T-helper 1 cell treated with Interleukin-12 subunit alpha and Interleukin-12 subunit beta and Interleukin-4 antibody, amounts not matched to agents 30 ng/mL and 1 ng/mL, for 36 hours (primary cell): ENCODE results near the gene JAK3. TPM values are rescaled to one million over a fixed set of nuclear protein-coding genes. Genes with fewer than 3 reads are reported as not detected.
"Not testable (repeated sequence)": the region's sequence is repeated elsewhere in the genome, so short reads cannot be mapped to it uniquely, and the experiment has no call there.

Experiments used
- intact Hi-C: fragments of 100-400 bp; cut with micrococcal nuclease; formaldehyde crosslinking; loops from one replicate; pipeline ENCODE4 v1.15.1; 2024
- total RNA-seq: library from RNA; stranded (reverse); gene quantifications from 2 replicates; pipeline ENCODE4 v1.2.3, GENCODE V29; 2022

The JAK3 gene
- 336 and 345 TPM in 2 replicates for total RNA-seq

DNA sequence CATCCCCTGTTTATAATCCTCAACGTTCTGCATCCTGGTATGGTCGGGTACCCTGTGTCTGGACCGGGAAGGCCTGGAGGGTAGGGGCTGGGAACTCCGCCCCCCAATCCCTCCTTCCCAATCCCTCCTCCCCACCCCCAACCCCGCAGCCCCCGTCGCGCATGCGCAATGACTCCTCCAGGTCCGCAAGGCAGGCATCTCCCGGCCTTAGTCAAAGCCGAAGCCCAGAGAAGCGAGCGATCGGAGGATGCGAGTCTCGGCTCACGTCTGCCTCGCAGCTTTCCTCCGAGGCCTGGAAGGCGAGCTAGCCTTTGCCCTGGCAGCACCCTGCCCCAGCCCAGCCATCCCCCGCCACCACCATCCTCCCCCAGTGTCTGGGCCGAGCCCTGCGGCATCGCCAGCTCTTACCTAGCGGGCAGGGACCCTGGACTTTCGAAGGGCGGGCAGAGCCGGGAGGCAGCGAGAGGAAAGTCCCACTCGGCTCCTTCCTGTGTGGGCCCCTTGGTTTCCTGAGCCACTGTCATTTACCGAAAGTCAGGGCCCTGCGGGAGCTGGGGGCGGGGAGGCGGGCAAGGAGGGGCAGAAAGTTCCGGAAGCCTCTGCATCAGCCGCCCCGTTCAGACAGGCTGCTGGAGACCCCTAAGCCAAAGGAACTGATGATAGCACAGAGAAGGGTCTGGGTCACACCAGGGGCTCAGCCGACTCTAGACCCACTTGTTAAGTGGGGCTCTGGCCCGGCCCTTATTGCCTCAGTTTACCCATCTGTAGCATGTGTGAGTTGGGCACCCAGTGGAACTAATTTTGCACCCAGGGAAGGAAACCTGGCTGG is at the start of gene JAK3:
Gene JAK3 (minus strand): TSS at position 445 of the 829 bp plus-strand sequence. CDS start 3,565 bp downstream, outside the sequence.
- intact Hi-C loops, result loop anchor here (2.0 kb wide), 1 partner anchor 153 kb away; no protein-coding TSS in a partner anchor

DNA sequence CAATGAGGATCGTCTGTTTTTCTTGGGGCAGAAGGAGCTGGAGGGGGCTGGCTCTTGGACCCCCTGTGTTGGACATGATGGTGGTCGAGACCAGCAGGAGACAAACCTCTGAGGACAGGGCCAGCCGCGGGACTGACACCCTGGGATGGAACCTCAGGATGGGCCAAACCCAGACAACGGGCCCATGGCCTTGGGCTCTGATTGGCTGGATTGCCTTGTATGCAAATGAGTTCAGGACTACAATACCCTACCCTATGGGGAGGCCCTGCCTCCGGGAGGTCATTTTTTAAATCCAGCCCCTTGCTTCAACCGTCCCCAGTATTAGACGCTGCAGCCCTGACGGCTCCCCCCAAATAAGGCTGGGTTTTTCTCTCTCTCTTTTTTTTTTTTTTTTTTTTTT is 46.0 kb upstream of the JAK3 start:
- intact Hi-C loops, result no loop called here

DNA sequence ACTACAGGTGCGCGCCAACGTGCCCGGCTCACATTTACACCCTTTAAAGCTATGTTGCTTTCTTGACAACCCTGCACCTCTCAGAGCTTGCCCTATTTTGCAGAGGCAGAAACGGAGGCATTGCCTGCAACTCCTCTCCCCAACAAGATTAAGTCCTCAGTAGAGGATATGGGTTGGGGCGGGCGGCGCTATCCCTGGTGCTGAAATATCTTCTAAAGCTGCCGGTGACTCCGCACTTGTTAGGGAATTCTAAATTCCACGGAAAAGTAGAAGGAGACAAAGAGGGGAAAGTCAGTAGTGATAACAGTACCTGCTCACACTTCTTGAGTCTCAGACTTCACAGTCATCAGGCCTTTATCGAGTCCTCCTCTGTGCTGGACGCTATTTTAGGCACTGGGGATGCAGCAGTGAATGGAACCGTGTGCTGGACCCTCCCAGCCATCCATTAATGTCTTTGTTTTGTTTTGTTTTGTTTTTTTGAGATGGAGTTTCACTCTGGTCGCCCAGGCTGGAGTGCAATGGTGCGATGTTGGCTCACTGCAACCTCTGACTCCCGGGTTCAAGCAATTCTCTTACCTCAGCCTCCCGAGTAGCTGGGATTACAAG is 41.9 kb upstream of the JAK3 start:
- intact Hi-C loops, result no loop called here

DNA sequence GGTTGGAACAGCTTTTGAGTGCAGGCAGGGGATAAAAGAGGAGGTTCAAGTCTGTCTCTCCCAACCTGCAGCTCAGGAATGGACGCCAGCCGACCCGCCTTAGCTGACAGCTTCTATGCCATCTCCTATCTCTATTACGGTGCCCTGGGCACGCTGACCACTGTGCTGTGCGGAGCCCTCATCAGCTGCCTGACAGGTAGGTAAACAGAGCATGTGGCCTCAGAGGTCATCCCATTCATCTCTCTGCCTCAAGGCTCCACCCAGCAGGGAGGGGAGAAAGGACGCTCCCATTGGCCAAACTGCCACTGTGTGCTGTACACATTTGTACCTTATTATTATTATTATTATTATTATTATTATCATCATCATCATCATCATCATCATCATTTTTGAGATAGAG is 40.5 kb upstream of the JAK3 start:
- intact Hi-C loops, result no loop called here

DNA sequence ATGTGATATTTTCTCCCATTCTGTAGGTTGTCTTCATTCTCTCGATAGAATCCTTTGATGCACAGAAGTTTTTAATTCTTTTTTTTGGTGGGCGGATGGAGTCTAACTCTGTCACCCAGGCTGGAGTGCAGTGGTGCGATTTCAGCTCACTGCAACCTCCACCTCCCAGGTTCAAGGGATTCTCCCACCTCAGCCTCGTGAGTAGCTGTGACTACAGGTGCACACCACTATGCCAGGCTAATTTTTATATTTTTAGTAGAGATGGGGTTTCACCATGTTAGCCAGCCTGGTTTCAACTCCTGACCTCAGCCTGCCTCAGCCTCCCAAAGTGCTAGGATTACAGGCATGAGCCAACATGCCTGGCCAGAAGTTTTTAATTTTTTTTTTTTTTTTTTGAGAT is 39.4 kb upstream of the JAK3 start:
- intact Hi-C loops, result not testable (repeated sequence)

DNA sequence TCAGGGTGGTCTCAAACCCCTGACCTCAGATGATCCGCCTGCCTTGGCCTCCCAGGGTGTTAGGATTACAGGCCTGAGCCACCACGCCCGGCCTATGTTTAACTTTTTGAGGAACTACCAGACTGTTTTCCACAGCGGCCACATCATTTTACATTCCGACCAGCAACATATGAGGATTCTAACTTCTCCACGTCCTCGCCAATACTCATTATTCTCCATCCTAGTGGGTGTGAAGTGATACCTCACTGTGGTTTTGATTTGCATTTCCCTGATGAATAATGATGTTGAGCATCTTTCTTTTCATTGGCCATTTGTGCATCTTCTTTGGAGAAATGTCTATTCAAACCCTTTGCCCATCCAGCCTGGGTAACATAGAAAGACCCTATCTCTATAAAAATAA is 38.7 kb upstream of the JAK3 start:
- intact Hi-C loops, result no loop called here

DNA sequence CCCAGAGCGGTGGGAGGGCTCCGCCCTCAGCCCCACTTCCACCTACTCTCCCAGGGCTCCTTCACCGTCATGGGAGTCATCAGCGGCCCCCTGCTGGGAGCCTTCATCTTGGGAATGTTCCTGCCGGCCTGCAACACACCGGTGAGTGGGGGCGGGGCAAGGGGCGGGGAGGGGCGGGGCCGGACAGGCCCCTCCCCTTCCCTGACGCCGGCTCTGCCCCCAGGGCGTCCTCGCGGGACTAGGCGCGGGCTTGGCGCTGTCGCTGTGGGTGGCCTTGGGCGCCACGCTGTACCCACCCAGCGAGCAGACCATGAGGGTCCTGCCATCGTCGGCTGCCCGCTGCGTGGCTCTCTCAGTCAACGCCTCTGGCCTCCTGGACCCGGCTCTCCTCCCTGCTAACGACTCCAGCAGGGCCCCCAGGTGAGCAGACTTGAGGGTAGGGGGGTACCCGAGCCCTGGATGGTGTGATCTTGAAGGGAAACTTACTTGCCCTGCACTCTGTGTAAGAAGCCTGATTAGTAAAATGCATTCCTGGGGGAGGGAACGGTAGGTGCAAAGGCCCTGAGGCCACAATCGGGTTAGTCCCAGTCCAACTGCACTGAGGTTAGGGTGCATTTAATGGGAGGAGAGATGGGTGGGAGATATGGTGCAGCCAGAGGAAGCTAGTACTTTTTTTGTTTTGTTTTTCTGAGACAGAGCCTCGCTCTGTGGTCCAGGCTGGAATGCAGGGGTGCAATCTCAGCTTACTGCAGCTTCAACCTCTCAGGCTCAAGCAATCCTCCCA is 36.0 kb upstream of the JAK3 start:
- intact Hi-C loops, result no loop called here

DNA sequence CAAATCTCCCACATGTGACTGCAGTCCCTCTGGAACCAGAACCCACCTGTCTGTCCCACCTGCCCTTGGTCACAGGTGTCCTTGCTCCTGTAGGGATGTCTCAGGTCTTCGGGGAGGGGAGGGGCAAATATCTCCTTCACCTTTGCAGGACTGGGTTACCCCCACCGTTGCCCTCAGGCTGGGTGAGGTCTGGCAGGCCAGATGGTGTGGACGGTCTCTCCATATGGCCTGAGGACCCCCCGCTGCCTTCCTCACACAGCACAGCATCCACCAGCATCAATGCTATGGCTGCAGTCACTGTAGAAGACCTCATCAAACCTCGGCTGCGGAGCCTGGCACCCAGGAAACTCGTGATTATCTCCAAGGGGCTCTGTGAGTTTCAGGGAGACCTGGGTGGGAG is 33.9 kb upstream of the JAK3 start:
- intact Hi-C loops, result no loop called here

DNA sequence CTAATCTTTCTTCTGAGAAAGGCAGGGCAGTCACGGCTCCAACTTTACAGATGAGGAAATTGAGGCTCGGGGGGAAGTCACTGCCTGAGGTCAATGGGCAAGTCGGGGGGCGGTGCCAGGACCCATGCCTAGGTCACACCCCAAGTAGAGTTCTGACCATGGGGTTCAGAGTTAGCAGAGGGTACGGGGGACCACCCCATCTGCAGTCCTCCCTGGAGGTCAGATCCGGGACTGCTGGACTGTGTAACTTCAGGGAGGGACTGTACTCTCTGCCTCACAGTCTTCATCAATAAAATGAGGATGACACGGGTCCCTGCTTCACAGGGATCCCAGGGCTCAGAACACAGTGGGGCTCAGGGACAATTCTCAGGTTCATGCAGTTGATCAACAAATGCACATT is 31.7 kb upstream of the JAK3 start:
- intact Hi-C loops, result no loop called here

DNA sequence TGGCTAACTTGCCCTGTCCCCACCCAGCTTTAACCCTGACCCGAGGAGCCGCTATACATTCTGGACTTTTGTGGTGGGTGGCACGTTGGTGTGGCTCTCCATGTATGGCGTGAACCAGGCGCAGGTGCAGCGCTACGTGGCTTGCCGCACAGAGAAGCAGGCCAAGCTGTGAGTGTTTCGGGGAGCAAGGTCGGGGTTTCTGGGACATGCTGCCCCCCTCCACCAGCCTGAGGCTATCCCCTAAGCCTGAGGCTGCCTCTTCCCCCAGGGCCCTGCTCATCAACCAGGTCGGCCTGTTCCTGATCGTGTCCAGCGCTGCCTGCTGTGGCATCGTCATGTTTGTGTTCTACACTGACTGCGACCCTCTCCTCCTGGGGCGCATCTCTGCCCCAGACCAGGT is 29.9 kb upstream of the JAK3 start:
- intact Hi-C loops, result no loop called here

DNA sequence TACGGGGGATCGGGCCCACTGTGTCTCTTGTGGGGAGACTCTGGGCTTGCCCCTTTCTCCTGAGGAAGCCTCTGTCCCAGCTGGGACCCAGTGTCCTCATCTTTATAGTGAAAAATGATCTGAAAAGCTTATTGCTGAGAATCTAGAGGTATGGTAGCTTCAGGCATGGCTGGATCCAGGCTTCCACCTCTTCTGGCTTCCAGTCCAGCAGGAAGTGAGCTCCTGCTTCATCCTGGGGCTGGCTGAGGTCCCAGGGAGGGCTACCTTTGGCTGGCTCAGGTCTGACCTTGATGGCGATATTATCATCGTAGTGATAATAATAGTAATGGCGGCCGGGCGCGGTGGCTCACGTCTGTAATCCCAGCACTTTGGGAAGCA is 27.0 kb upstream of the JAK3 start:
- intact Hi-C loops, result loop anchor here (1.0 to 5.0 kb wide), 6 partner anchors 15 to 335 kb away; partner anchors contain the start of genes MAP1S and RPL18A

DNA sequence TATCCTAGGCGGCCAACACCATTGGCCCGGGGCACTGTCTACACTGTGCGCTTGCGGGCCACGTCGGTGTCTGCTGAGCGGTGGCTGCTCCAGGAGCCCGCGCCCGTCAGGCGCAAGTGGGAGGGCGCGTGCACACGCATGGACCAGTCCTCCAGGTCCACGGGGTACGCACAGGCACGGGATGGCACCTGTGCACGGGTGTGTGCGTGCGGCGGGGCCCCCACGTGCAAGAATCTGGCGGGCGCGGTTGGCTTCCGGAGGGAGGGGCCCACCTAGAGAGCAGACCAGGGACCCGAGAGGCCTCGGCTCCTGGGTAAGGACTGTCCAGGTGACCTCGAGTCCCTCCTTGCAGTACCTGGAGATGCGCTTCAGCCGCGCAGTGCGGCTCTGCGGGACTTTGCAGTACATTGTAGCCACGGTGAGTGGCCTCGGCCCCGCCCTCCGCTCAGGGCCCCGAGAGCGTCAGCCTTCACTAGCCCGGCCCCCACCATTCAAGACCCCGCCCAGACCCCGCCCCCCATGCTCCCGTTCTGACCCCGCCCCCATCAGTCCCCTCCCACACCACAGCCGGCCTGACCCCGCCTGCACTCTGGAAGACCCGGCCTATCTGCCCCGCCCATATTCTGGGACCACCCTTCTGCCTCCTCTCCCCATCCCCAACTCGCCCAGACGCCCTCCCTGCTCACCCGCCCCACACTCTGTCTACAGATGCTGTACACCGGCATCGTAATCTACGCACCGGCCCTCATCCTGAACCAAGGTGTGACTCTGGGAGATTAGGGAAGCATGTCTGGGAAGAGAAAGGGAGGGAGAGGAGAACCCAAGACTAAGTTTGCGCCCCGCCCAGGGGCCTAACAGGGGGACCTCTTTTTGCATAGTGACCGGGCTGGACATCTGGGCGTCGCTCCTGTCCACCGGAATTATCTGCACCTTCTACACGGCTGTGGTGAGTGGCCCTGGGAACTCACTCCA is 26.3 kb upstream of the JAK3 start:
- intact Hi-C loops, result loop anchor here (1.0 to 5.0 kb wide), 6 partner anchors 15 to 335 kb away; partner anchors contain the start of genes MAP1S and RPL18A

DNA sequence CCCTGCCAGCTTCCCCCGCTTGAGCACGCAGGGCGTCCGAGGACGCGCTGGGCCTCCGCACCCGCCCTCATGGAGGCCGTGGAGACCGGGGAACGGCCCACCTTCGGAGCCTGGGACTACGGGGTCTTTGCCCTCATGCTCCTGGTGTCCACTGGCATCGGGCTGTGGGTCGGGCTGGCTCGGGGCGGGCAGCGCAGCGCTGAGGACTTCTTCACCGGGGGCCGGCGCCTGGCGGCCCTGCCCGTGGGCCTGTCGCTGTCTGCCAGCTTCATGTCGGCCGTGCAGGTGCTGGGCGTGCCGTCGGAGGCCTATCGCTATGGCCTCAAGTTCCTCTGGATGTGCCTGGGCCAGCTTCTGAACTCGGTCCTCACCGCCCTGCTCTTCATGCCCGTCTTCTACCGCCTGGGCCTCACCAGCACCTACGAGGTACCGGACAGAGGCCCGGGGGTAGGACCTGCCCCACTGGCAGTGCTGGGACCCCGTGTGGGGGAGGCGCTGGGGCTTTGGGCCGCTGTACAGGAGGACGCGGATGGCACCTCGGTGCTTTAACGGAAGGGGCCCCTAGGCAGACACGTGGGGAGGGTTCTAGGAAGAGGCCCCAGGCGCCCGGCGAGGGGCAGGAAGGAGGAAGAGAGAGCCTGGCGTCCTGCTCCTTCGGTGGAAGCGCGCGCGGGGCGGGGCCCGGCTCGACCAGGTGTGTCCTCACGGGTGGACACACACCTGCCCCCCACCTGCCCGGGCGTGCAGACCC is 24.6 kb upstream of the JAK3 start:
- intact Hi-C loops, result loop anchor here (5.0 kb wide), 2 partner anchors 125 to 155 kb away; partner anchors contain the start of gene MAP1S

DNA sequence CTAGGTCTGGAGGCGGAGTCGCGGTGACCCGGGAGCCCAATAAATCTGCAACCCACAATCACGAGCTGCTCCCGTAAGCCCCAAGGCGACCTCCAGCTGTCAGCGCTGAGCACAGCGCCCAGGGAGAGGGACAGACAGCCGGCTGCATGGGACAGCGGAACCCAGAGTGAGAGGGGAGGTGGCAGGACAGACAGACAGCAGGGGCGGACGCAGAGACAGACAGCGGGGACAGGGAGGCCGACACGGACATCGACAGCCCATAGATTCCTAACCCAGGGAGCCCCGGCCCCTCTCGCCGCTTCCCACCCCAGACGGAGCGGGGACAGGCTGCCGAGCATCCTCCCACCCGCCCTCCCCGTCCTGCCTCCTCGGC is 24.1 kb upstream of the JAK3 start, which contains the start of gene SLC5A5:
Gene SLC5A5 (plus strand): TSS at position 68 of the 373 bp plus-strand sequence. CDS start 375 bp downstream, outside the sequence.
- intact Hi-C loops, result loop anchor here (5.0 kb wide), 2 partner anchors 125 to 155 kb away; partner anchors contain the start of gene MAP1S

DNA sequence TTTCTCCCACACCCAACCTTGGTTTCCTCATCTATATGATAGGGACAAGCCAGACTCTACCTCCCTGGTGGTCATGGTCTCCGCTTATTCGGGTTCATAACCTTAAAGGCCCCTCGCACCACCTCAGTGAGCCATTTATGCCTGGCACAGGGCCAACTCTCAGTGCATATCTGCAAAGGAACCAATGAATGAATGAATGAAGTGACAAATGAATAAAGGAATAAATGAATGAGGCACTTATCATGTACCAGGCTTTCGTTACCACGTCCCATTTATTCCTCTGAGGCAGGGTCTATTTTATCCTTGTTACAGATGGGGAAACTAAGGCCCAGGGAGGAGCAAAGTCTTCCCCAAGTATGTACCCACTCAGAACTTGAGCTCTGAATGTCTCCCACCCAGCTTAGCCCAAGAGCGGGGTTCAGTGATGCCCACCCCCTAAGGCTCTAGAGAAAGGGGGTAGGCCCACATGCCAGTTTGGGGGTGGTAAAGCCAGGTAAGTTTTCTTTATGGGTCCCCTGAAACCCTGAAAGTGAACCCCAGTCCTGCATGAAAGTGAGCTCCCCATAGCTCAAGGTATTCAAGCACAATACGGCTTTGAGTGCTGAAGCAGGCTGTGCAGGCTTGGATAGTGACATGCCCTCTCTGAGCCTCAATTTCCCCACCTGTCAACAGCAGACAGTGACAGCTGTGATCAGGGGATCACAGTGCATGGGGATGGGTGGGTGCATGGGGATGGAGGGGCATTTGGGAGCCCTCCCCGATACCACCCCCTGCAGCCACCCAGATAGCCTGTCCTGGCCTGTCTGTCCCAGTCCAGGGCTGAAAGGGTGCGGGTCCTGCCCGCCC is 23.5 kb upstream of the JAK3 start:
- intact Hi-C loops, result loop anchor here (5.0 kb wide), 2 partner anchors 126 to 154 kb away; partner anchors contain the start of gene MAP1S

DNA sequence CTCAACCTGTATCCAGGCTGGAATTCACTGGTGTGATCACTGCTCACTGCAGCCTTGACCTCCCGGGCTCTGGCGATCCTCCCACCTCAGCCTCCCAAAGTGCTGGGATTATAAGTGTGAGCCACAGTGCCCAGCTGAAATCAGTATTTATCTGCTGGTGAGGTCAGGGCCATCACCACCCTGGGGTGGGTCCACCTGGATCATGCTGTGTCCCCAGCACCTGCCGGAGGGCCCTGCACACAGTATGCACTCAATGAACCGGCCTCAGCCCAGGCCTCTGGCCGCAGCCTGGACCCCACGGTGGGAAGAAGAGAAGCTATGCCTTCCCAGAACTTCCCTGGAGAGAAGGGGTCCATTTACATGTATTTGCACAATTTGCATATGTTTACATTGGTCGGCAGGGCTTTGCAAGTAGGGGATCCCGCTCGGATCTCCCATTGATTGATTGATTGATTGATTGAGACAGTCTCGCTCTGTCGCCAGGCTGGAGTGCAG is 21.4 kb upstream of the JAK3 start:
- intact Hi-C loops, result no loop called here

DNA sequence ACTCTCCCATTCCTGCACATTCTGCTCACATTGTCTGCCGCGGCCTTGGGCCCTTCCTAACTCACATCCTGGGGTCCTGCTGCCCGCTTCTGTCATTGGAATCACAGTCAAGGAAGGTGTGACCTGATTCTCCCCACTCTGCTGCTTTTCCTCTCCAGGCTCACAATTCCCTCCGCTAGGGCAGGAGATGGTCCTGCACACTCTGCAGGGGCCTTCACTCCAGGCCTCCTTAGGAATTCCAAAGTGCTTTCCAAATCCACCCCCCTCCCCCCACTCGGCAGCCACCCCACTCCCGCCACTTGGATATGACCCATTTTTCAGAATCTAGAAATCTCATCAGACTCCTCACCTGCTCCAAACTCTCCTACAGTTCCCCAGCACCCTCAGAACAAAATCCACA is 20.9 kb upstream of the JAK3 start:
- intact Hi-C loops, result no loop called here

DNA sequence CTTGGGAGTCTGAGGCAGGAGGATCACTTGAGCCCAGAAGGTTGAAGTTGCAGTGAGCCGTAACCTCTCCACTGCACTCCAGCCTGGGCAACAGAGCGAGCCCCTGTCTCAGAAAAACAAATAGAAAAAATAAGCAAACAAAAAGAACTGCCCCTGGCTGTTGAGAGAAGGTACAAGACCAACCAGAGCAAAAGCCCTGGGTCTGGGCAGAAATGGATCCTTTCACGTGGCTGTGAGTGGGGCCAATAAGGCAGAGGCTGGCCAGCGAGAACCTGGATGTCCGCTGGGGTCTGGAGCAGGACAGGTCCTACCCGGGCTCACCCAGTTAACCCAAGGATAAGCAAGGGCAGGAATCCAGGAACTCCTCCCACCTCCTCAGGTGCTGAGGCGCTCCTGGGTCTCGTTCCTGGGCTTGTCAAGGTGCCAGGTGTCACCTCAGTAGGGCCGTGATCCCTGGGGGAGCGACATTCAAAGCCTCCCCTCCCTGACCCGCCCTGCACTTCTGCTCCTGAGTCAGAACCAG is 19.2 kb upstream of the JAK3 start:
- intact Hi-C loops, result no loop called here
